HG03175 (cell line): ENCODE results near the gene OST4.
A peak's percentile ranks its signal among the peaks of the same experiment; 100 is the strongest.

Experiments
- ATAC-seq: cut with Tn5 transposase; IDR thresholded peaks from one replicate; pipeline ENCODE4 v1.9.1; 2021; ENCODE audit warnings: mild to moderate bottlenecking, moderate library complexity; ENCODE audit not compliant: unreplicated experiment

The OST4 gene

GRCh38 chr2:27054721-27055120, 16.7 kb downstream of the OST4 start:
- no peak for ATAC-seq

- no peak for ATAC-seq
Observed at GRCh38 chr2:27053776-27054175, 17.7 kb downstream of the OST4 start.

GRCh38 chr2:27053321-27053720, 18.1 kb downstream of the OST4 start:
- no peak for ATAC-seq

- no peak for ATAC-seq
Observed at GRCh38 chr2:27051902-27052645, 19.4 kb downstream of the OST4 start.

- peak; percentile 73 for ATAC-seq
Observed at GRCh38 chr2:27050996-27051901, 20.2 kb downstream of the OST4 start, which contains the start of gene AGBL5. Gene AGBL5 (plus strand): TSS chr2:27051668. CDS start chr2:27052959, 1,291 bp downstream.

- peak; percentile 59 for ATAC-seq
Observed at GRCh38 chr2:27050281-27050995, 21.0 kb downstream of the OST4 start.

- peak; percentile 6 for ATAC-seq
Observed at GRCh38 chr2:27049422-27050280, 21.8 kb downstream of the OST4 start.

- no peak for ATAC-seq
Observed at GRCh38 chr2:27042985-27043634, 28.3 kb downstream of the OST4 start.

GRCh38 chr2:27042159-27042661, 29.2 kb downstream of the OST4 start:
- no peak for ATAC-seq

- ATAC-seq = no peak
Observed at GRCh38 chr2:27041752-27042151, 29.7 kb downstream of the OST4 start.

- no peak for ATAC-seq
Observed at GRCh38 chr2:27040282-27040681, 31.2 kb downstream of the OST4 start.

- ATAC-seq = no peak
Observed at GRCh38 chr2:27039871-27040270, 31.6 kb downstream of the OST4 start.

GRCh38 chr2:27039426-27039825, 32.0 kb downstream of the OST4 start:
- no peak for ATAC-seq

- ATAC-seq = no peak
Observed at GRCh38 chr2:27038631-27039339, 32.7 kb downstream of the OST4 start.

GRCh38 chr2:27038012-27038411, 33.4 kb downstream of the OST4 start:
- ATAC-seq = no peak

GRCh38 chr2:27033253-27033852, 38.1 kb downstream of the OST4 start:
- ATAC-seq = no peak

- ATAC-seq = peak; percentile 95
Observed at GRCh38 chr2:27032495-27033252, 38.8 kb downstream of the OST4 start, which contains the start of gene TMEM214. Gene TMEM214 (plus strand): TSS chr2:27032965. CDS start chr2:27033016, 51 bp downstream.

- ATAC-seq = no peak
Observed at GRCh38 chr2:27029051-27029450, 42.4 kb downstream of the OST4 start.
